PFSK-1 (cell line): ENCODE measurements around the gene MMP20.

Source experiments
- FOXP2 ChIP-seq: optimal IDR thresholded peaks from 2 replicates; pipeline ENCODE3; 2011; ENCODE audit warnings: borderline replicate concordance, control low read depth, inconsistent platforms; ENCODE audit not compliant: insufficient read depth; ENCODE audit errors: extremely low read length, extremely low read depth
- POLR2AphosphoS5 ChIP-seq: IDR thresholded peaks from 2 replicates; pipeline ENCODE4 v1.6.1; 2012; ENCODE audit warnings: low read depth, mild to moderate bottlenecking, control low read depth, low read length, moderate library complexity
- SIN3A ChIP-seq: IDR thresholded peaks from 2 replicates; pipeline ENCODE4 v1.6.1; 2012; ENCODE audit warnings: mild to moderate bottlenecking, low read length, moderate library complexity, borderline replicate concordance; ENCODE audit not compliant: insufficient read depth
- TAF1 ChIP-seq: IDR thresholded peaks from 2 replicates; pipeline ENCODE4 v1.6.1; 2012; ENCODE audit warnings: low read length, control low read depth, borderline replicate concordance; ENCODE audit not compliant: insufficient read depth
- TF ChIP-seq, protein P1 (sequence below), 2 experiments: IDR thresholded peaks; 2 replicates each; pipeline versions ENCODE4 v1.6.1 to v1.8.0; 2011 to 2012; ENCODE audit warnings: low read depth in 2 of 2, low read length in 2 of 2, control low read depth in 1 of 2, inconsistent platforms in 1 of 2, mild to moderate bottlenecking in 1 of 2, moderate library complexity in 1 of 2; ENCODE audit not compliant: insufficient read depth in 1 of 2

Gene MMP20

DNA sequence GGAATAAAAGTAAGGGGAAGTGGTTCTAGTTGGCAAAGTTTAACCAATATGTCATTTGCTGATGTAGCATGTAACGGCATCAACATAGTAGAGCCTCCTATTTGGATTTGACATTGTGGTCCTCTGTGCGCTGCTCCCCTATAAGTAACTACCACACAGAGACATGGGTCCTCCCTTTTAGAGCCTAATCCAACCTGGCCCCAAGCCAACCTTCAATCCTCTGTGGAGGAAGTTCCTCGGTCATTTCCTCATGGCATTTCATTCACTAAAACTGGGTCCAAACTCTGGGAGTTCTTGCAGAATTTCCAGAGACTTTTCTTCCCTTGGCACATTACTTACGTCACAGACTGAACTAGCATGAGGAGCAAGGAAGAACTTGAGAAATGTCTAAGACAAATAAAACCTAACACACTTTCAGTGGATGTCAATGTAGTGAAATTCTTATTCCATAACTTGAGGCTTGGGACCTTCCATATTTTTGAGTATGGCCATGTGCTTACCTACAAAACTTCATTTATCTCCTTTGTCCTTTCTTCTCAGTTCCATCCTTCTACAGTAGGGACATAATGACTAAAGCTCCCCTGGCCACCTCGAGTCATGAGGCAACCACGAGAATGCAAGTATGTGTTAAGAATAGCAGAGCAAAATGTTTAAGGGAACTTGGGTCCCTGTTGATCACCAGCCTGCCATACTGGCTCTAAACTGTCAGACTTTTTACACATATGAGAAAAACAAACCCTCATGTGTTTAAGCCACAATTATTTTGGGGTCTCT, 34.7 kb downstream of the MMP20 start:
- TF ChIP-seq FOXP2 (no peak), POLR2AphosphoS5 (no peak), SIN3A (no peak)

- TF ChIP-seq POLR2AphosphoS5 (no peak), SIN3A (no peak), FOXP2 (no peak), TAF1 (no peak)
- TF ChIP-seq, protein P1, sequence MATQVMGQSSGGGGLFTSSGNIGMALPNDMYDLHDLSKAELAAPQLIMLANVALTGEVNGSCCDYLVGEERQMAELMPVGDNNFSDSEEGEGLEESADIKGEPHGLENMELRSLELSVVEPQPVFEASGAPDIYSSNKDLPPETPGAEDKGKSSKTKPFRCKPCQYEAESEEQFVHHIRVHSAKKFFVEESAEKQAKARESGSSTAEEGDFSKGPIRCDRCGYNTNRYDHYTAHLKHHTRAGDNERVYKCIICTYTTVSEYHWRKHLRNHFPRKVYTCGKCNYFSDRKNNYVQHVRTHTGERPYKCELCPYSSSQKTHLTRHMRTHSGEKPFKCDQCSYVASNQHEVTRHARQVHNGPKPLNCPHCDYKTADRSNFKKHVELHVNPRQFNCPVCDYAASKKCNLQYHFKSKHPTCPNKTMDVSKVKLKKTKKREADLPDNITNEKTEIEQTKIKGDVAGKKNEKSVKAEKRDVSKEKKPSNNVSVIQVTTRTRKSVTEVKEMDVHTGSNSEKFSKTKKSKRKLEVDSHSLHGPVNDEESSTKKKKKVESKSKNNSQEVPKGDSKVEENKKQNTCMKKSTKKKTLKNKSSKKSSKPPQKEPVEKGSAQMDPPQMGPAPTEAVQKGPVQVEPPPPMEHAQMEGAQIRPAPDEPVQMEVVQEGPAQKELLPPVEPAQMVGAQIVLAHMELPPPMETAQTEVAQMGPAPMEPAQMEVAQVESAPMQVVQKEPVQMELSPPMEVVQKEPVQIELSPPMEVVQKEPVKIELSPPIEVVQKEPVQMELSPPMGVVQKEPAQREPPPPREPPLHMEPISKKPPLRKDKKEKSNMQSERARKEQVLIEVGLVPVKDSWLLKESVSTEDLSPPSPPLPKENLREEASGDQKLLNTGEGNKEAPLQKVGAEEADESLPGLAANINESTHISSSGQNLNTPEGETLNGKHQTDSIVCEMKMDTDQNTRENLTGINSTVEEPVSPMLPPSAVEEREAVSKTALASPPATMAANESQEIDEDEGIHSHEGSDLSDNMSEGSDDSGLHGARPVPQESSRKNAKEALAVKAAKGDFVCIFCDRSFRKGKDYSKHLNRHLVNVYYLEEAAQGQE (IDR thresholded peaks at IDR 0.05; ENCODE audit: insufficient read depth in 1 of 2, low read depth in 2 of 2, low read length in 2 of 2) = no peak
Measured at GRCh38 chr11:102589047-102589459, 36.1 kb downstream of the MMP20 start.

DNA sequence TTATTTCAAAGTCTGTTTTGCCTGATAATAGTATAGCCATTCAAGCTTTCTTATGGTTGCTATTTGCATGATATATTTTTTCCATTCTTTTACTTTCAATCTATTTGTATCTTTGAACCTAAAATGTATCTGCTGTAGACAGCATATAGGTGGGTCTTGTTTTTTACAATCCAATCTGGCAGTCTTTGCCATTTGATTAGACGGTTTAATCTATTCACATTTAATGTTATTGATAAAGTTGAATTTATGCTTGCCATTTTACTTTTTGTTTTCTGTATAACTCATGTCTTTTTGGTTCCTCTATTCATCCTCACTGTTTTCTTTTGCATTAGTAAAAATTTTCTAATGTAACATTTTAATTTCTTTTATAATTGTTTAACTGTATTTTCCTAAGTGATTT, 37.4 kb downstream of the MMP20 start:
- TF ChIP-seq FOXP2 = no peak
- no peak for TF ChIP-seq POLR2AphosphoS5

- TF ChIP-seq, protein P1 (IDR thresholded peaks at IDR 0.05; ENCODE audit: insufficient read depth in 1 of 2, low read depth in 2 of 2, low read length in 2 of 2) = no peak
- TF ChIP-seq SIN3A (no peak), TAF1 (no peak), FOXP2 (no peak), POLR2AphosphoS5 (no peak)
Measured at GRCh38 chr11:102583141-102583873, 41.8 kb downstream of the MMP20 start.

DNA sequence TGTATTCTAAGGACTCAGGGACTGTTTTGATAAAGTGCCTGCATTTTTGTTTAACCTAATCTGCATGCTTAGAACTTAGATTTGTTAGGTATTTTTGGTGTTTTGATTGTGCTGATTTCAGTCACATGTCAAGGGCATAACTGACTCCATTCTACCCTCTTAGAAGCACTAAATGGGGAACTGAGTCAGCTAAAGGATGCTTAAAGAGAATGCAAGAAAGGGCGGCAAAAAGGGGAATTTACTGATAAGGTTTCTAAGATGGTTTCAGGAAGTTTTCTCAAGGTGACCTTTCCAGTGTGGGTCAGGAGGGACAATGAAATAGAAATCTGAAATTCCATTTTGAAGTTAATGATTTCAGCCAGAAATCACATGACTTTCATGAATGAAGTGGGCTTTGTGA, 43.0 kb downstream of the MMP20 start:
- TF ChIP-seq TAF1 (no peak), FOXP2 (no peak), SIN3A (no peak)
- TF ChIP-seq, protein P1 (IDR thresholded peaks at IDR 0.05; ENCODE audit: insufficient read depth in 1 of 2, low read depth in 2 of 2, low read length in 2 of 2) = no peak

GRCh38 chr11:102581066-102581465, 44.1 kb downstream of the MMP20 start:
- TF ChIP-seq TAF1 = no peak
- TF ChIP-seq POLR2AphosphoS5 = no peak
- TF ChIP-seq SIN3A = no peak
- no peak for TF ChIP-seq FOXP2
- TF ChIP-seq, protein P1 (IDR thresholded peaks at IDR 0.05; ENCODE audit: insufficient read depth in 1 of 2, low read depth in 2 of 2, low read length in 2 of 2) = no peak
